Endothelial cell of hepatic sinusoid (primary cell): ENCODE measurements around the gene SUN2.

Source experiments
- in situ Hi-C: cut with HindIII; loops from 2 replicates; pipeline ENCODE4 v1.10.0; 2017; ENCODE audit warnings: low sequenced_read_pairs

The SUN2 gene

DNA sequence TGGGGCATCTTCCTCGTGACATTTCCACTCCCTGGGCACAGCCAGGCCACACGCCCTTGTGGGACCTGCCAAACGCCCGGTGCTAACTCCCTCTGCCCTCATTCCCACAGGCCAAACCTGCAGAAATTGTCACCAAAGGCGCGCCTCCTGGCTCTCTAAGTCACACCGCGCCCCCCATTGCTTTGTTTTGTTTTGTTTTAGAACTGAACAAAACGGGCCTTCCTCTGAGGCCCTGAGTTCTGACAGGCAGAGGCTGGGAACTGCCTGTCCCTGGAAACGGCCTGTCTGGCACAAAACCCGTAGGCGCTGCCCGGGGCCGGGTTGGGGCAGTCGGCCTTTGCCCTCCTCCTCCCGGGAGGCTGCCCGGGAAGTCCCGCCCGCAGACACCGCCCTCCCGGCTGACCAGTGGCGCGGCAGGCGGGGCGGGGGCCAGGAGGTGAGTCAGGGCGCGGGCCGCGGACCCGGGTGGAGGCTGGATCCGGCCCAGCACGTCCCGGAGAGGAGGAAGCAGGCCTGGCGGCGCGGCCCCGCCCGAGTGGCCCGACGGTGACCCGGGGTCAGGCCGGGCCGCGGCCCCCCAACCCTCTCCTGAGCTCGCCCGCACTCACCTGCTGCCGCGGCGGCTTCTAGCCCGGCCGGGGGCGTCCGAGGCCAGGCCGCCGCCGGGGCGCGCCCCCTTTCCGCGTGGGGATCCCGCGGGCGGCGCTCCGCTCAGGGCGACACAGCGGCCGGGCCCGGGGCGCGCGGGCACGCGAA is 465 bp downstream of the SUN2 start:
- in situ Hi-C loops, result no loop called here

GRCh38 chr22:38754751-38755154 is 1.0 kb downstream of the SUN2 start:
- in situ Hi-C loops, result no loop called here

DNA sequence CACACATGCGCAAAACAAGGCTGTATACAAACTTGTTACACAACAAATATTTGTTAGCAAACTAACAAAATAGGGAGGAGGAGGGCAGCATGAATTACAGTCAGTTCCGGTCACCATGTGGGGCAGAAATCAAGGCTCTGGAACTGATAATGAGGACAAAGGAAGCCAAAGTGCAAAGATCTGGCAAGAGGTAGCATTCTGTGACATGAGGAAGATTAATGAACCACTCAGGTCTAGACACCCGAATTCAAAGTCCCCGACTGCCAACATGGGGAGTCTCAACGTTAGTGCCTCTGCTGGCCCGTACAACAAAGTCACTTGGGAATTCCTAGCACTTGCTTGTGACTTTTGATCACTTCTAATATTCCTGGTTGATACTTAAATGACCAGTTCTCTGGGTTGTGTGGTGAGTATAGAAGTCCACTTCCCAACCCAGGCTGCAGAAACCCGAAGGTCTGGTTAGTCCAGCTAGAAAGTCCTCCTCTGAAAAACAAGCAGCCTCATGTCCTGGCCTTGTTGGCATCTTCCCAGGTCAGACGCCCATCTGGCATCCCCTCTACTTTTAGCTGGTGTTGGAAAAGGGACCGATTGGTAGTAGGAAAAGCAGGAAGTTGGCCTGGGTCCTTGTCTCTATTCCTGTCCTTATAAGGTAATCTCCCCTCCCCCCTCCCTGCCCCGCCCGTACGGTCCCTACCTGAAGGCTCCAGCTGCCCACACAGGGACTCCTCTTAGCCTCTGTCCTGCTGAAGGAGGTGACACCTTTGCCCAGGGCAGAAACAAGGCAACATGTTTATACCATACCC is 1.6 kb downstream of the SUN2 start:
- in situ Hi-C loops, result no loop called here

DNA sequence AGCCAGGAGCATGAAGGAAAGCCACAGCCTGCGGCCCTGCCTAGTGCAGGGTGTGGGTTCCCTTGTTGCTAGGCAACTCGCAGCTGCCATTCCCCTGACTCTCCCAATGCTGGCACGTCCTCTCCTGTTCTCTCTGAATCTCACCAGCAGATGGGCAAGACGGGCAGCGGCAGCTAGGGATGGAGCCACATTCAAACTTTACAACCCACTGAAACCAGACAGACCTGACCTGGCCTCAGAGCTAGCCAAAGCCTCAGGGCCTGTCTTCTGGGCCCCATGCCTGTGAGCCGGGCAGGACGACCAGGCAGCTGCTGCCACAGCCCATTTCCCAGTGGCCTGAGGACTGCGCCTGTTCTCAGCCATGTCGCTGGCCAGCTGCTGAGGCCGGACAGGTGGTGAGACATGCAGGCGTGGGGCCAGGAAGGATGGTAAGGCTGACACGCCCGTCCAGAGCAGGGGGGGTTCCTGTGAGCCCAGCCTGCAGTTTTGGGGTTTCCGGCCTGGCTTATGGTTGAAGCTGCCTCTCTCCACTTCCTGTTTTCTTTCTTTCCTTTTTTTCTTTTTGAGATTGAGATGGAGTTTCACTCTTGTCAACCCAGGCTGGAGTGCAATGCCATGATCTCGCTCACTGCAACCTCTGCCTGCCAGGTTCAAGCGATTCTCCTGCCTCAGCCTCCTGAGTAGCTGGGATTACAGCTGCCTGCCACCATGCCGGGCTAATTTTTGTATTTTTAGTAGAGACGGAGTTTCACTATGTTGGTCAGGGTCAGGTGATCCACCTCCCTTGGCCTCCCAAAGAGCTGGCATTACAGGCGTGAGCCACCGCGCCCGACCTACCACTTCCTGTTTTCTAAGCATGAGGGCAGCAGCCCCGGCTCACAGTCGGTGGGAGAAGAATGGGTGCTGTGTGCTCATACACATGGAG is 4.1 kb downstream of the SUN2 start:
- in situ Hi-C loops, result no loop called here

- in situ Hi-C loops, result no loop called here
Observed at GRCh38 chr22:38751066-38751421, 4.8 kb downstream of the SUN2 start.

DNA sequence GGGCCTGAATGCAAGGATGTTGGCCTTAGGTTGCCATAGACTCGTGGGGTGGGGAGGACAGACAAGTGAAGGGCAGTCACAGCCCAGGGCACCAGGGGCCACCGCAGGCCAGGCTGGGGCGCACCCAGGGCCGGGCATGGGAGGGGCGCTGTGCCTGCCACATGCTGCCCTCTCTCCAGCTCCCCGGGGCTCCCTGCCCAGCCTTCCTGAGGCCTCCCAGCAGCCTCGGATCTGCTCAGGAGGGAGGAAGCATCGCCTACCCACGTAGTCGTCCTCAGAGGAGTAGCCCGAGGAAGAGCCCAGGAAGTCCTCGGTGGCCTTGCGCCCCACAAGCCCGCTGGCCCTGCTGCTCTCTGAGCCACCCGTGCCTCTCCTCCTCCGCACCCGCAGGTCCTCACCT is 5.2 kb downstream of the SUN2 start:
- in situ Hi-C loops, result no loop called here

- in situ Hi-C loops, result no loop called here
Observed at GRCh38 chr22:38750104-38750503, 5.7 kb downstream of the SUN2 start.

- in situ Hi-C loops, result no loop called here
Observed at GRCh38 chr22:38748487-38749136, 7.2 kb downstream of the SUN2 start.

- in situ Hi-C loops, result no loop called here
Observed at GRCh38 chr22:38745676-38746460, 9.9 kb downstream of the SUN2 start.

DNA sequence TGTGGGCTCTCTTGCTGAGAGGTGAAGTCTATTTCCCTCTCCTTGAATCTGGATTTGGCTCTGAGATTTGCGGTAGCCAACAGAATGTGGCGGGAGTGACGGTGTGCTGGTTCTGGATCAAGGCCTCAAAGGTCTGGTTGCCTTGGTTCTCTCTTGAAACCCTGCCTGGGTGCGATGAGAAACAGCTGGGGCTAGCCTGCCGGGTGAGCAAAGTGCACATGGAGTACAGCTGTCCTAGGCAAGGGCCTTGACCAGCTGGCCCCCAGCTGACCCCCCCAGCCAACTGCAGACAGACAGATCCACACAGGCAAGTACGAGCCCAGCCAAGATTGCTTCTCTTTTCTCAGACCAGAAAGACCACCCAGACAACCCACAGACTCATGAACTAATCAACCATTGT is 10.8 kb downstream of the SUN2 start:
- in situ Hi-C loops, result no loop called here

DNA sequence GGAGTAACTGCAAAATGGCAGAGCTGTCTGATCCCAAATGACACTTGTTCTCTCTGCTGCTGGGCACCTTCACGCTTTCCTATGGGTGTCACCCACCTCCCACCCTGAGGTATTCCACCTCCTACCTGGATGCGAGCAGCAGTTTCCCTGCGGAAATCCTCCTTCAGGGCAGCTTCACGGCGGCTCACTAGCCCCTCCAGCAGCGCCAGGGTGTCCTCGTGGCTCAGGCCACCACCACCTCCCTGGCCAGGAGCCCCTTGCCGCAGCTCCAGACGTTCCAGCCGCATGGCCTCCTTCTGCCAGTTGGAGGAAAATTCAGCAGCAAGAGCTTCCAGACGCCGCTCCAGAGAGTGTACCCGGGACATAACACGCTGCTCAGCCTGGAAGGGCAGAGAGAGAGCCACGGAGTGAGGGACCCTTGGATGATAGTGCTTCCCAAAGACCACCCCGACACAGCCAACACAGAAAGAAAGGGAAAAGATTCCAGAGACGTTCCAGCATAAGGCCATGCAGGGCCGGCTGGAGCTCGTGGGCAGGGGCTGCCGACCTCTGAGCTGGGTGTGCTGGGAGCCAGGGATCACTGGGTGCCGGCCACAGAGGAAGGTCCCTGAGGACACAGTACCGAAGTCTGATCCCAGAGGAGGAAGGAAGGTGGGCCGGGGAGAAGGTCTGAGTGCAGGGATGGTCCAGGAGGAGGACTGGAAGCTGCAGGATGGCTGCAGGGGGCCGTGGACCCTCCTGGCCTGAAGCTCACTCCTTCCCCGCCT is 13.4 kb downstream of the SUN2 start:
- in situ Hi-C loops, result no loop called here

DNA sequence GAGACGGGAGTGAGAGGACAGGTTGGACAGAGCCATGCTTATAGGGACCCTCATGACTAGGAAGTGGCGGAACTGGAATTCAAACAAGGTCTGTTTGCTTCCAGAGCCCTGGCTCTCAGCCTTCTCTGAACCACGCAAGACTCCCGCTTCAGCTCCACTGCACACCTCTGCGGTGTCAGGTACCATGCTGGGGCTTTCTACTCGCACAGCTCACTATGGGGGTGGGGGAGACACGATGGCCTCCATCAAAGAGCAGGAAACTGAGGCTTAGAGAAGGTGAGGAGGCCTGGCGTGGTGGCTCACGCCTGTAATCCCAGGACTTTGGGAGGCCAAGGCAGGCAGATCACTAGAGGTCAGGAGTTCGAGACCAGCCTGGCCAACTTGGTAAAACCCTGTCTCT is 14.2 kb downstream of the SUN2 start:
- in situ Hi-C loops, result no loop called here

GRCh38 chr22:38741166-38741565 is 14.6 kb downstream of the SUN2 start:
- in situ Hi-C loops, result no loop called here

DNA sequence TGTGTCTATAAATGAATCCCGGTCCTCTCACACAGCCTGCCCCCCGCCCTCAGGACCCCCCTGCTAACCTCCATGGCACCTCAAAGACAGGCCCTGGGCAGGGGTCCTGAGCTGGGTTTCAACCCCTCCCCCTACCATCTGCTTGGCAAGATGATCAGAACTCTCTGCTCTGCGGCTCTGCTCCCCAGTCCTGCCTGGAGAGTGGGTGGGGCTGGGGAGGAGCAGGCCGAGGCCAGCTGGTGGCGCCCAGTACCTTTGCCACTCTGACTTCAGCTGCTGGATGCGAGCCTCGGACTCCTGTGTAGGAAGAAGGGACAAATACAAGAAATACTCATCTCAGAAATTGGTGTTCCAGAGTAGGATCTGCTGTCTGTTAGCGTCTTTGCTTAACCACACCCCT is 15.0 kb downstream of the SUN2 start:
- in situ Hi-C loops, result no loop called here

DNA sequence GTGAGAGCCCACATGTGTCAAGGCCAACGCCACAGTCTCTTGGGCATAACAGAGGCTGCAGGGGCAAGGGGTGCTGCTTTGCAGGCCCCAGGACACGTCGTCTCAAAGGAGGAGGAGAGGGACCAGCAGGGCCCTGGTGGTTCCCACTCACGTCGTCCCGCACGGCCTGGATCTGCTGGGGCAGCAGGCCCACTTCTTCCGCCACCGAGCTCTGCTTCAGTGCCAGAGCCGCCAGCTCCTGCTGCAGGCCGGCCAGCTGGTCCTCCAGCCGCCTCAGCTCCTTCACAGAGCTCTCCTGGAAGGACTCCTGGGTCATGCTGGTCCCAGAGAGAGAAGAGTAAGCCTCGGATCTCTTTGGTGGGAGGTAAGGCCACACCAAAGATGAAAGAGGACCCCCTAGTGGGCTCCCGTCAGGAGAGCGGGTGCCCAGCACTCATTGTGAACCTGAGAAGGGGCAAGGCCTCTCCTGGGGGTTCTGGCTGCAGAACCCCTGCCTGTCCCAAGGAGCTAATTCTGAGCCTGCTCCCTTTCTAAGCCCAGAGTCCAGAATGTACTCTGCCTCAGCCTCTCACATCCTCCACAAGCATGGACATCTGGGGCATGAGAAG is 15.6 kb downstream of the SUN2 start:
- in situ Hi-C loops, result no loop called here

DNA sequence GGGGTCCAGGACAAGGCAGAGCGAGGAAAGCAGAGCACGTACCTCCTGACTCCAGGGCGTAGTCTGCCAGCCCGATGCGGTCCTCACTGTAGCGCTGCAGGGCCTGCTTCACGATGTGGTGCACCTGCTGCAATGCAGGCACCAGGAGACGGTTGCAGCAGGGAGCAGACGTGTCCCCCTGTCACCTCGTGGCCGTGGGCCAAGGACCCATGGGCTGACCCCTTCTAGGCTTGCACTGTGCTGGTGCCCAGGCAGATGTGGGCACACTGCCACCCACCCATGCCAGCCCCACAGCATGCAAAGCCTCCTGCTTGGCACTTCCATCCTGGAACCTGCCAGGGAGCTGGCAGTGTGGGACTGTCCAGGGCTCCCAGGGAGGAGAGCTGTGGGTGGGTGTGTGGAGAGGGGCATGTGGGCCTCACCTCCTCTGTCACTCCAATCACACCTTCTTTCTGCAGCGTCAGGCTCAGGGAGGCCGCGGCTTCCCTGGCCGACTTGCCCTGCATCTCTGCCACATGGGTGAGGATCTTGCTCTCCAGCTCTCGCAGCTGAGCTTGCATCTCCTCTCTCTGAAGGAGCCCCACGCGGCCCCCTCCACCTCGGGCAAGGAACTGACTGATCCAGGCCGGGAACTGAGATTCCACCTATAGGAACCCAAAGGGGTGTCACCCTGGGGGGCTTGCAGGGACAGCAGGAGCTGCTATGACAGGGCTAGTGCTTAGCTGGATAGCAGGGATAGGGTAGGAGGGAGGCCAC is 16.3 kb downstream of the SUN2 start:
- in situ Hi-C loops, result no loop called here

- in situ Hi-C loops, result no loop called here
Observed at GRCh38 chr22:38738475-38739070, 17.2 kb downstream of the SUN2 start.
